ENCODE results near the gene ZAP70.
A peak's percentile ranks its signal among the peaks of the same experiment; 100 is the strongest.

ZAP70 gene

DNA sequence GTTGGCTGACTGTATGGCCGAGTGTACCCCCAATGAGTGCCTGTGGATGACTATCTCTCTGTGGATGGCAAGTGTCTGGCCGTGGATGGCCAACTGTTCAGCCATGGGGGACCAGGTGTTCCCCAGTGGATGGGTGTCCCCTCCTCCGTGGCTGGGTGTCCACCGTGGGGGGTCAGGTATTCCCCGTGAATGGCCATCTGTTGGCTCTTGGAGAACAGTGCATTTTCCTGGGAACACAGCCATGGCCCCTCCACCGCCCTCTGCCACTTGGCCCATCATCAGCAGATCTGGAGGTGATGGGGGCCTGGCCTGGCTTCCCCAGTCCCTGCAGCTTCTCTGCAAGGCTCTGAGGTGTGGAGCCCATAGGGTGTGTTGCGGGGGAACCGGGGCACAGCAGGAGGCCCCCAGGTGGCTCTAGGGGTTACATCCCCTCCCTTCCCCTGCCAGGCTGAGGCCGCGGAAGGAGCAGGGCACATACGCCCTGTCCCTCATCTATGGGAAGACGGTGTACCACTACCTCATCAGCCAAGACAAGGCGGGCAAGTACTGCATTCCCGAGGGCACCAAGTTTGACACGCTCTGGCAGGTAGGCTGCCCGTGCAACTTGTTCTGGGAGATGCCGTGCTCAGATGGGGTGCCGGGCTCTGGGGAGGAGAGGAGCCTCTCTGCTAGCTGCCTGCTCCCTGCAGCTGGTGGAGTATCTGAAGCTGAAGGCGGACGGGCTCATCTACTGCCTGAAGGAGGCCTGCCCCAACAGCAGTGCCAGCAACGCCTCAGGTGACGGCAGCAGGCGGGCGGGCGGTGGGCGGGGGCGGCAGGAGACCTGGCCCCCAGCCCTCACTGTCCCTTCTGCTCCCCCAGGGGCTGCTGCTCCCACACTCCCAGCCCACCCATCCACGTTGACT is 19.3 kb downstream of the ZAP70 start:
- DNase-seq (ENCODE audit: low read depth in 3 of 3, low spot score in 1 of 3), result no peak

DNA sequence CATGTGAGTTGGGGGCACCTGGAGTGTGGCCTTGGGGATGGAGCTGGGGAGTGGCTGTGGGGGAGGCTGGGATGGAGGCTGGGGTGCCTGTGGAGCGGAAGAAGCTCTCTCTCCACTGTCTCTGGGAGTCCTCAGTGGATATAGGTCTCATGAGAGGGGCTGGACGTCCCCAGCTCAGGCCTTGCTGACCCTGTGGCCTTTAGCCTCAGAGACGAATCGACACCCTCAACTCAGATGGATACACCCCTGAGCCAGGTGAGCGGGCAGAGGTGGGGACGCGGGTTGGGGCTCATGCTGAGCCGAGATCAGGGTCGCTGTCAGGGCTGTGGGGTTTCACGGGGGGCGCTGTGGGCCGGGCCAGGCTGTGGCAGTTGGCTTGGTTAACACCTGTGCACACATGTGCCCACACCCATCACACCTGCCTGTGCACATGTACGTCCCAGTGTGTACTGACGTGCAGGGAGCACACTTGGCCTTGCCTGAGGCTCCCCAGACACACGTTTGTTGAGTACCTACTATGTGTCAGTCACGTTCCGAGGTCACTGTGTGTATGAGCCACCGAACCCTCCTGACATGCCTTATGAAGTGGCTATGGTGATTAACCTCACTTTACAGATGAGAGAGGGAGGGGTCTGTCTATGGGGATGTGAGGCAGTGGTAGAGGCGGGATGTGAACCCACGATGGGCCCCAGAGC is 20.1 kb downstream of the ZAP70 start:
- DNase-seq (ENCODE audit: low read depth in 3 of 3, low spot score in 1 of 3), result no peak

- DNase-seq (ENCODE audit: low read depth in 3 of 3, low spot score in 1 of 3), result no peak
These were observed 21.0 kb downstream of the ZAP70 start for GRCh38 chr2:97734061-97735051.

DNA sequence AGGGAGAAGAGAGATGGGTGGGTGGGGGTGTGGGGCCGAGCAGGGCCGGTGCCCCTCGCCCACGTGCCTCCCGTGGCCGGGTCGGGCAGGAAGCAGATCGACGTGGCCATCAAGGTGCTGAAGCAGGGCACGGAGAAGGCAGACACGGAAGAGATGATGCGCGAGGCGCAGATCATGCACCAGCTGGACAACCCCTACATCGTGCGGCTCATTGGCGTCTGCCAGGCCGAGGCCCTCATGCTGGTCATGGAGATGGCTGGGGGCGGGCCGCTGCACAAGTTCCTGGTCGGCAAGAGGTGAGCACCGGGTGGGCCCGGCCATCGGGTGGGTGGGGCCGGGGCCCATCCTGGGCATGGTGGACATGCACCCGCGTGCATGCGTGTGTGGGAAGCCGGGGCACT is 21.8 kb downstream of the ZAP70 start:
- DNase-seq (ENCODE audit: low read depth in 3 of 3, low spot score in 1 of 3), result no peak

DNA sequence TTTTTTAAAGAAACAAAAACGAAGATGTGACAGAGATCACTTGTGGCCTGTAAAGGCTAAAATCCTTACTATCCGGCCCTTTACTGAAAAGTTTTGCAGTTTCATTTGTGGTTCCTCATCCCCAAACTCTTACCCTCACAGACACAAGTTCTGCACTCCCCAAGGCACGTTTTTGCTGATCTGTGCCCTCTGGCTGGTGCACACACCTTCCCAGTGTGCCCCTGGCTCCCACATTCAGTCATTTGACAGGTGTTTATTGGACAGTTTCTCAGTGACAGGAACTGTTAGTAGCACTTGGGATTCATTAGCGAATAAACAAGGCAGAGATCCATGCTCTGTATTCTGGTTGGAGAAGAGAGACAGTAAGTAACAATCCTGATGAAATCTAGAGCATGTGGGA is 22.8 kb downstream of the ZAP70 start:
- no peak for DNase-seq (ENCODE audit: low read depth in 3 of 3, low spot score in 1 of 3)

DNA sequence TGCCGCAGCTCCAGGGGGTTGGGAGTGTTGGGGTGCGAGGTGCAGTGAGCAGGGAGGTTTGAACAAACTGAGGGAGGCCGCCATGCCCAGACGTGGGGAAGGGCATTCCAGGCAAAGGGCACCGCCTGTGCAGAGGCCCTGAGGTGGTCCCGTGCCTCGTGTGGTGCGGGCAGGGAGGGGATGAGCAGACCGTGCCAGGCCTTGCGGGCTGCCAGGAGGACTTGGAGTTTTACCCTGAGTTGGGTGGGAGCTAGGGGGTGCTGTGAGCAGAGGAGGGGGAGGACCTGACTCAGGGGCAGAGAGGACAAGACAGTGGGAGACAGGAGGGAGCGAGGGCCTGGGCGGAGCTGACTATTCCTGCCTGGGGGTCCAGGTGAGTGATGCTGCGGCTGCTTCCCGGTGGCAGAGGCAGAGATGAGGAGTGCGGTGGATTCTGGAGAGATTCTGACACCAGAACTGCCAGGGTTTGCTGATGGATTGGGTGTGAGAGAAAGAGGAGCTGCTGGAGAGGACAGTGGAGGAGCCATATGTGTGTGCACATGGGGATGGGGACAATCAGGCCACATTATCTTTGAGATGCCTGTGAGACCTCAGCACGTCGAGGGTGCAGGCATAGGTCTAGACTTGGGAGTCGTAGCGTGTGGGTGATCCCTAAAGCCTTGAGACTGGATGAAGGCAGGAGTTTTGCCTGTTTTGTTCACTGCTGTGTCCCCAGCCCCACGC is 23.4 kb downstream of the ZAP70 start:
- no peak for DNase-seq (ENCODE audit: low read depth in 3 of 3, low spot score in 1 of 3)

GRCh38 chr2:97737421-97738178 is 24.2 kb downstream of the ZAP70 start:
- DNase-seq (ENCODE audit: low read depth in 3 of 3, low spot score in 1 of 3), result no peak

DNA sequence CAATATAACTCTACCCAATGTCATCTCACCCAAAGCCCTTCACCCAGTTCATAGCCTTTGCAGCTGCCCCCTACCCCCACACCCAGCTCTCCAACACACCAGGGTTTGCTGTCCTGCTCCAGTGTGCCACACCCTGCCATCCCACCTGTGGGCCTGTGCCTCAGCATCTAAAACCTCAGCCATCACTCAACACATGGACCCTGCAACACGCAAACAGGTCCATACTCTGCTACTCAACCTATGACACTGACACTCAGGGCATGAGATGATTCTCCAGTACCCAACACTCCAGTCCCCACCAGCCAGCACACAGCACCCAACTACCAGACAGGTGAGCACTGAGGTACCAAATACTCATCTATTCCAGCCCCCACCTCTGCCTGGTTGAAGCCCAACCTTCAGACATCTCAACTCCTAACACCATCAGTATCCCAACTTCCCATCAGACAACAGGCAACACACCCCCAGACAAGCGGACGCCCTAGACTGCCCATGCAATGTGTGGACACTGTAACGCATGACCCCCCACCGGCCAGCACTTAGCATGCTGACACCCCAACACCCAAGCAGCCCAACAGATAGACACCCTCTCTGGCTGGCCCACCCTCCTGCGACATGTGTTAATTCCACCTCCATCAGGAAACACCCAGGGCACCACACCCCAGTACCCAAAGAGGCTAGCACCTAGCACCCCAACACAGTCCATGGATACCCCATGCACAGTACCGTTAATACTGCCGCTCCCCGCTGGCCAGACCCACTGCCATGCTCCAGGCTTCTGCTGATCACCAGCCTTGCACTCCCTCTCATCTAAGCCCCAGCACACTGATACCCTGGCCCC is 25.0 kb downstream of the ZAP70 start:
- DNase-seq (ENCODE audit: low read depth in 3 of 3, low spot score in 1 of 3), result no peak

GRCh38 chr2:97739020-97739892 is 25.9 kb downstream of the ZAP70 start:
- no peak for DNase-seq (ENCODE audit: low read depth in 3 of 3, low spot score in 1 of 3)

DNA sequence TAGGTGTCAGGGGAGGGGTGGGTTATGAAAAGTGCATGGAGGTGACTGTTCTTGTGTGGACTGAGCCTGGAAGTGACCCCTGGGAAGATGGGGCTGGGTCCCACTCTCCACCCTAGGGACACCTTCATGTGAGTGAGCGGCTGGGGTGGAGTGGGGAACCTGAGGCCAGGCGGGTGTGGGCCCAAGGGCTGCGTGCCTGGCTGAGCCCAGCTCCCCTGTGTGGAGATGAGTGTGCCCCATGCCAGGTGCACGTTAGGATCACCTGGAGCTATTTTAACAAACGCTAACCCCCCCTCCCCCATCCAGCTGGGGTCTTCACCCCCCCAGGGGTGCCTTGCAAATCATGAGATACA is 26.5 kb downstream of the ZAP70 start:
- no peak for DNase-seq (ENCODE audit: low read depth in 3 of 3, low spot score in 1 of 3)

GRCh38 chr2:97740590-97741182 is 27.3 kb downstream of the ZAP70 start:
- peak in 1 of 3 donors; percentile 27 for DNase-seq (ENCODE audit: low read depth in 3 of 3, low spot score in 1 of 3)

GRCh38 chr2:97741251-97741650 is 27.9 kb downstream of the ZAP70 start:
- DNase-seq (ENCODE audit: low read depth in 3 of 3, low spot score in 1 of 3), result no peak

- no peak for DNase-seq (ENCODE audit: low read depth in 3 of 3, low spot score in 1 of 3)
These were observed 28.3 kb downstream of the ZAP70 start for GRCh38 chr2:97741686-97742085.

DNA sequence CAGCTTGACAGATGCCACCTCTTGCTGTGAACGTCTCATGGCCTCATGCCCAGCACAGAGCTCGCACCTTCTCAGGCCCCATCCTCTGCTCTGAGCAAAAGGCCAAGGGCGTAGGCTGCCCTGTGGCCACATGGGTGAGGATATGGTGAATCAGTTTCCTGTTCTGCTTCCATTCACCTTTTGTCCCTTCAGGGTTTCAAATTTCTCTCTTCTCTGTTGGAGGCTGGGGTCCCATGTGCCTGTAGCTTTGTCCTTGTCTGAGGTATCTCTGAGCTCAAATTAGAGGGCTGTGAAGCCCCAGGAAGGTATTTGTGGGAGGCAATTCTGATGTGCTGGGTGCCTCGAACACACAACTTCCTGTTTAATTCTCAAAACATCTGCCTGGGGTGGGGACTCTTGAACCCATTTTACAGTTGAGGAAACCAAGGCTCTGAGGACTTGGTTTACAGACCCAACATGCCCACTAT is 29.0 kb downstream of the ZAP70 start:
- DNase-seq (ENCODE audit: low read depth in 3 of 3, low spot score in 1 of 3), result no peak

DNA sequence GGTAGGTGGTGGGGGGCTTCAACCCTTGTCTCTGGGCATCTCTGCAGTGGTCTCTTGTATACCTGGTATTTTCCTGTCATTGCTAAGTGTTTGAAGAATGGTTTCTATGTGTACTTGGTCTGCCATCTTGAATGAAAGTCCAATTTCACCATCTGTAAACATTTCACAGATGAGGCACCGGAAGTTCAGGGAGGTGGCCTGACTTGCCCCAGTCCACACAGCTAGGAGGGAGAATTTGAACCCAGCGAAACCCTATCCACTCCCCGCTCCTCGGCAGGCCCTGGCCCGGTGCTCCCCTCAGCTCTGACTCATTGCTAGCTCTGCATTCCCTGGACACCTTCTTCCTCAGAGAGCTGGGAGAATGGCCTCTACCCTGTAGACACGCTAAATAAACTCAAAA is 30.5 kb downstream of the ZAP70 start:
- no peak for DNase-seq (ENCODE audit: low read depth in 3 of 3, low spot score in 1 of 3)

- DNase-seq (ENCODE audit: low read depth in 3 of 3, low spot score in 1 of 3), result peak in 1 of 3 donors; percentile 27
These were observed 32.2 kb downstream of the ZAP70 start for GRCh38 chr2:97745474-97746174.

DNA sequence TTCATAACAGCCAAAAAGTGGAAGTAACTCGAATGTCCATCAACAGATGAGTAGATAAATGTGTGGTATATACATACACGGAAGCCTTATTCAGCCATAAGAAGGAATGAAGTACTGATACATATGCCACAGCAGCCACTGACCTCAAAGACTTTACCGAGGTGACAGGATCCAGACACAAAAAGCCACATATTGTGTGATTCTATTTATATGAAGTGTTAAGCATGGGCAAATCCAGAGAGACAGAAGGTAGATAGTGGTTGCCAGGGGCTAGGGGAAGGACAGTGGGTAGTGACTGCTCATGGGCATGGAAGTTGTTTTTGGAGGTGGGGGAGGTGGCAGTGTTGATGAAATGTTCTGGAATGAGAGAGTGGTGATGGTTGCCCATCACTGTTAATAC is 33.9 kb downstream of the ZAP70 start:
- DNase-seq (ENCODE audit: low read depth in 3 of 3, low spot score in 1 of 3), result no peak

All from stimulated activated CD4-positive, alpha-beta T cell treated with anti-CD3 and anti-CD28 coated beads, TNF-alpha, amount 100 ng/mL, for 1 hour (primary cell).